ENCODE data around the gene ATP11A.
"Not testable (repeated sequence)": the region's sequence is repeated elsewhere in the genome, so short reads cannot be mapped to it uniquely, and the experiment has no call there.

ATP11A gene

GRCh38 chr13:112799394-112799793 lies 109.6 kb downstream of the ATP11A start:
- DNase-seq (ENCODE audit: low spot score), result no peak
- Histone ChIP-seq H3K27ac (ENCODE audit: poor library complexity, severe bottlenecking) (no peak overlapping the region), H3K27me3 (ENCODE audit: insufficient read depth, poor library complexity, severe bottlenecking) (no peaks in the 10 kb centered on the region), H3K9me3 (ENCODE audit: severe bottlenecking) (no peaks in the 10 kb centered on the region), H3K4me3 (ENCODE audit: severe bottlenecking) (no peak overlapping the region), H3K4me1 (ENCODE audit: insufficient read depth, poor library complexity, severe bottlenecking) (no peaks in the 10 kb centered on the region), H3K36me3 (ENCODE audit: low read depth) (no peaks in the 10 kb centered on the region)
- no peak for ATAC-seq (ENCODE audit: low read depth)
- no peak for TF ChIP-seq CTCF (IDR thresholded peaks at IDR 0.05; ENCODE audit: poor library complexity, severe bottlenecking)

- DNase-seq (ENCODE audit: low spot score) (no peak), ATAC-seq (ENCODE audit: low read depth) (no peak)
- Histone ChIP-seq H3K9me3 (ENCODE audit: severe bottlenecking) (no peaks in the 10 kb centered on the region), H3K27me3 (ENCODE audit: insufficient read depth, poor library complexity, severe bottlenecking) (no peaks in the 10 kb centered on the region), H3K4me3 (ENCODE audit: severe bottlenecking) (no peak overlapping the region), H3K27ac (ENCODE audit: poor library complexity, severe bottlenecking) (no peak overlapping the region), H3K4me1 (ENCODE audit: insufficient read depth, poor library complexity, severe bottlenecking) (no peaks in the 10 kb centered on the region), H3K36me3 (ENCODE audit: low read depth) (no peaks in the 10 kb centered on the region)
- TF ChIP-seq CTCF (IDR thresholded peaks at IDR 0.05; ENCODE audit: poor library complexity, severe bottlenecking), result no peak
These were observed 110.2 kb downstream of the ATP11A start for GRCh38 chr13:112800057-112800456.

- not testable (repeated sequence) for ATAC-seq (ENCODE audit: low read depth); DNase-seq (ENCODE audit: low spot score); H3K9me3 ChIP-seq (ENCODE audit: severe bottlenecking); H3K4me3 ChIP-seq (ENCODE audit: severe bottlenecking); H3K27ac ChIP-seq (ENCODE audit: poor library complexity, severe bottlenecking); H3K36me3 ChIP-seq (ENCODE audit: low read depth); H3K27me3 ChIP-seq (ENCODE audit: insufficient read depth, poor library complexity, severe bottlenecking); H3K4me1 ChIP-seq (ENCODE audit: insufficient read depth, poor library complexity, severe bottlenecking)
These were observed 111.0 kb downstream of the ATP11A start for GRCh38 chr13:112800807-112801206.

- ATAC-seq (ENCODE audit: low read depth) (no peak), DNase-seq (ENCODE audit: low spot score) (no peak)
- Histone ChIP-seq H3K27me3 (ENCODE audit: insufficient read depth, poor library complexity, severe bottlenecking) (no peaks in the 10 kb centered on the region), H3K4me3 (ENCODE audit: severe bottlenecking) (no peak overlapping the region), H3K27ac (ENCODE audit: poor library complexity, severe bottlenecking) (no peak overlapping the region), H3K36me3 (ENCODE audit: low read depth) (no peaks in the 10 kb centered on the region), H3K4me1 (ENCODE audit: insufficient read depth, poor library complexity, severe bottlenecking) (no peaks in the 10 kb centered on the region), H3K9me3 (ENCODE audit: severe bottlenecking) (no peaks in the 10 kb centered on the region)
- TF ChIP-seq CTCF (IDR thresholded peaks at IDR 0.05; ENCODE audit: poor library complexity, severe bottlenecking), result no peak
These were observed 113.0 kb downstream of the ATP11A start for GRCh38 chr13:112802802-112803195.

GRCh38 chr13:112803422-112803821 lies 113.6 kb downstream of the ATP11A start:
- Histone ChIP-seq H3K36me3 (ENCODE audit: low read depth) (no peaks in the 10 kb centered on the region), H3K9me3 (ENCODE audit: severe bottlenecking) (no peaks in the 10 kb centered on the region), H3K27me3 (ENCODE audit: insufficient read depth, poor library complexity, severe bottlenecking) (no peaks in the 10 kb centered on the region), H3K27ac (ENCODE audit: poor library complexity, severe bottlenecking) (no peak overlapping the region), H3K4me1 (ENCODE audit: insufficient read depth, poor library complexity, severe bottlenecking) (no peaks in the 10 kb centered on the region), H3K4me3 (ENCODE audit: severe bottlenecking) (no peak overlapping the region)
- no peak for DNase-seq (ENCODE audit: low spot score)
- TF ChIP-seq CTCF (IDR thresholded peaks at IDR 0.05; ENCODE audit: poor library complexity, severe bottlenecking), result no peak
- no peak for ATAC-seq (ENCODE audit: low read depth)

All from RWPE2 (cell line).